IPS-18a (cell line): Measurements from ENCODE around the gene DNAI2.

ENCODE experiments used
- H3K27ac ChIP-seq: one replicate; pipeline ENCODE4 v1.5.1; 2013; ENCODE audit warnings: low read length
- H3K27me3 ChIP-seq: one replicate; pipeline ENCODE4 v1.6.1; 2013; ENCODE audit warnings: mild to moderate bottlenecking, low read length; ENCODE audit not compliant: control insufficient read depth, insufficient read depth
- H3K36me3 ChIP-seq: one replicate; pipeline ENCODE4 v1.6.1; 2013; ENCODE audit warnings: low read depth, low read length; ENCODE audit not compliant: control insufficient read depth
- H3K4me1 ChIP-seq: one replicate; pipeline ENCODE4 v1.6.1; 2013; ENCODE audit warnings: low read depth, low read length; ENCODE audit not compliant: control insufficient read depth
- H3K4me3 ChIP-seq: one replicate; pipeline ENCODE4 v1.5.1; 2013; ENCODE audit warnings: low read length
- H3K9ac ChIP-seq: one replicate; pipeline ENCODE4 v1.6.1; 2013; ENCODE audit warnings: mild to moderate bottlenecking, low read length, moderate library complexity
- H3K9me3 ChIP-seq: one replicate; pipeline ENCODE4 v1.6.1; 2013; ENCODE audit warnings: low read depth, low read length; ENCODE audit not compliant: control insufficient read depth

The DNAI2 gene

DNA sequence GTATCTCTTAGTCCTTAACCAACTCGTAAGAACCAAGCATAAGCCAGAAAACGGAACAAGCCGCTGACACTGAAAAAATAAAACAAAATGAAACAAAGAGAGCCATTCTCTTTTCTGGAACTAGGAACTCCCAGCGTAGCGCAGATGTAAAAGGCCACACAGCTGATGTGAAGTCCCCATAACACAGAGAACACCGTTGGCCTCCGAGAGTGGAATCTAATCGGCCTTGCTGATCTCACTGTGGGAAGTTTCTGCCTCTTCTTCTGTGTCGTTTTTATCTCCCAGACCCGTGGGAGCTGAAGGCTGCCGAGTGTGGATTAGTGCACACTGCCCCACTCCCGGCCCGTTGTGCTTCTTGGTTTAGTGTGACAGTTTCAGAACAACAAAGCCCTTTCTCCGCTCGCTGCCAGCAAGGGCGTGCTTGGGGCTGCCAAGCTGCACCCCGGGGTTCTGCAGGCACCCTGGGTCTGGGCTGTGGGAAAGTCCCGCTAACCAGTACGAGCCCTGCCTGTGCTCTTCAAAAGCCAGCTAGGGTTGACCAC, 38.9 kb upstream of the DNAI2 start:
- Histone ChIP-seq H3K36me3 (no peaks in the 10 kb centered on the region), H3K27ac (no peak overlapping the region), H3K9ac (no peak overlapping the region), H3K4me1 (peaks cover 5% of the 10 kb centered on the region), H3K4me3 (no peak overlapping the region), H3K9me3 (no peaks in the 10 kb centered on the region), H3K27me3 (no peaks in the 10 kb centered on the region)

DNA sequence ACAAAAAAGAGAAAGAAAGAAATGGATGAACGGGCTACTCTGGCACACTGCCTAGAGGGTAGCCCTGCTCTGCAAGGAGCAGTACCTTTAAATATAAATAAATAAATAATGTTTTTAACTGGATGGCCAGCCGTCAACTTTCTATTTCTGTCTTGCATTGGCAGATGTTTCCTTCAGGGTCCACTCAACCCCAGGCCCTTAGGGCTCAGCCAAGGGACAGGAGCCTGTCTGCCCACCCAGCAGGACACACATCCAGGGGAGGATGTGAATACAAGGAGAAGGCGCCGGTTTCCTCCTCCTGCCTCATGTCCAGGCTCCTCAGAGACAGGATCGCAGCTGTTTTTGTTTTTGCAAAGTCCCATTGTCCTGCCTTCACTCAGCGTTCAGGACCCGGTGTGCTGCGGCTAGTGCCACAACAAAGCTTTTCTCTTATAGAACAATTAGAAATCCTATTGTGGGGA, 38.1 kb upstream of the DNAI2 start:
- Histone ChIP-seq H3K27me3 (no peaks in the 10 kb centered on the region), H3K4me3 (no peak overlapping the region), H3K9me3 (no peaks in the 10 kb centered on the region), H3K9ac (no peak overlapping the region), H3K4me1 (peaks cover 9% of the 10 kb centered on the region), H3K36me3 (no peaks in the 10 kb centered on the region), H3K27ac (no peak overlapping the region)

DNA sequence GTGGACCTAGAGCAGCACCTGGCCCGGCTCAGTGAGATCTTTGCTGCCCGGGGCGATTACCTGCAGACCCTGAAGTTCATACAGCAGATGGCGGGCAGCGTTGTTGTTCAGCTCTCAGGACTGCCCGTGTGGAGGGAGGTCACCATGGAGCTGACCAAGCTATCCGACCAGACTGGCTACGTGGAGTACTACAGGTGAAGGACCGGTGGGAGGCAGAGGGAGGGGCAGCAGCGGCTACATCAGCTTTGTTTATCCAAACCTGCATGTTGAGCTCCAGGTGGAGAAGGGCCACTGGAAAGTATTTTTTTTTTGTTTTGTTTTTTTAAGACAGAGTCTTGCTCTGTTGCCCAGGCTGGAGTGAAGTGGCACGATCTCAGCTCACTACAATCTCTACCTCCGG, 36.7 kb upstream of the DNAI2 start:
- no peaks in the 10 kb centered on the region for H3K36me3 ChIP-seq
- H3K9me3 ChIP-seq, result no peaks in the 10 kb centered on the region
- H3K4me1 ChIP-seq, result peaks cover 9% of the 10 kb centered on the region
- no peaks in the 10 kb centered on the region for H3K27me3 ChIP-seq
- H3K9ac ChIP-seq, result no peak overlapping the region
- no peak overlapping the region for H3K27ac ChIP-seq
- no peak overlapping the region for H3K4me3 ChIP-seq

DNA sequence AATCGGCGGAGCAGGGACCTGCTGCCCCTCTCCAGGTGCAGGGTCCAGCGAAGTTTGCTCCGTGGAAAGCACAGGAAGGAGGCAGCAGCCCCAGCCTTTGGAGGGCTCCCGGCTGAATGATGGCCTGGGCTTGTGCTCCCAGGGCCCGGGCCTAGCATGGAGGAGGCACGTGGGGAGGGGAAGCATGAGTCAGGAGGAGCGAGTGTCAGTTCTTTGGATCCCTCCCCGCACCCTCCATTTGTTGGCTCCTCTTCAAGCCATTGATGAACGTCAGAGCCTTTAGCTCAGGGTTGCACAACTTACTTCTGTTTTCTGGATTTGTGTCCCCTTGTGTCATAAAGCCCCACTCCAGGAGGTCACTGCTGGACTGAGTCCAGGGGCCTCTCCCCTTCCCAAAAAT, 34.9 kb upstream of the DNAI2 start:
- Histone ChIP-seq H3K27me3 (no peaks in the 10 kb centered on the region), H3K9ac (no peak overlapping the region), H3K4me1 (peaks cover 9% of the 10 kb centered on the region), H3K4me3 (no peak overlapping the region), H3K27ac (no peak overlapping the region), H3K9me3 (no peaks in the 10 kb centered on the region), H3K36me3 (no peaks in the 10 kb centered on the region)

DNA sequence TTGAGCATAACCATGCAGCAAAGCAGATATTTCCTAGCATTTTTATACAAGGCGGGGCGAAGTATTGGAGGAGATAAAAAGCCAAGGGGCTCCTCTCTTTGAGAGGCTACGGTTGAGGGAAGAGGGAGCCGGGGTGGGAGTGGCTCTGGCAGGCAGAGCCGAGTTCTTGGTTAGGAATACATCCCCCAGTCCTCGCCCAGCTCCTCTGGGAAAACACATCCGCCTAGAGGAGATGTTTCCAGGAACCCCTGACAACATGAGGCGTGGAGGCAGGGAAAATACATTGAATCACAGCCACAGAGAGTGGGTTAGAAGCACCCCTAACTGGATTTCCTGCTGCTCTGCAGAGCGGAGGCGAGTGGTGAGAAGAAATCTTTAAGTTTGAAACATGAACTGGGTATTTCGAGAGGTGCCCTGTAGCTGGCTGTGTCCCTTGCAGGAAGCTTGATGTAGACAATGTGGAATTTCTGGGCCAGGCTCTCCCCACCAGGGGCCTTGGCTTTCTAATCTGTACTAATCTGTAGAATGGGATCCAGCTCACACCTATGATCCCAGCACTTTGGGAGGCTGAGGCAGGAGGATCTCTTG, 33.3 kb upstream of the DNAI2 start:
- H3K27me3 ChIP-seq, result no peaks in the 10 kb centered on the region
- H3K36me3 ChIP-seq, result no peaks in the 10 kb centered on the region

DNA sequence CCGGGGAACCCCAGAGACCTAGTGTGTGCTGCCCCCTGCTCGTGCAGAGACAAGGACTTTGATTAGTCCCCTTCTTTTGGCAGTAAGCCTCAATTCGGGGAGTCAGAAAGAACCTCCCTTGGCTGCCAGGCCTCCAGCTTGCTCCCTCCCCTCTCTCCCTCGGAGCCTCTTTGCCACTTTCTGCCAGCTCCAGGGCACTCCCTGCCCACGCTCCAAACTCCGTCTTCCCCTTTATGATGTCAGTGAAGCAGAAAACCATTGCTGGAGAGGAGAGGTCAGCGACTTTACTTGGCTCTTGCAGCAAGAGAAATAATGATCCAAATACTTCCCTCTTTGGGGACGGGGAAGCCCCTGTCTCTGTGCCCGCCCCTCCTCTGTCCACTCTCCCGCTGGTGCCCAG, 32.6 kb upstream of the DNAI2 start:
- Histone ChIP-seq H3K4me3 (no peak overlapping the region), H3K27me3 (no peaks in the 10 kb centered on the region), H3K27ac (no peak overlapping the region), H3K9me3 (no peaks in the 10 kb centered on the region), H3K9ac (no peak overlapping the region), H3K36me3 (no peaks in the 10 kb centered on the region), H3K4me1 (peaks cover 24% of the 10 kb centered on the region)

More for the DNA sequence above, 33.3 kb upstream of the DNAI2 start:
- Histone ChIP-seq H3K4me3 (no peak overlapping the region), H3K9ac (no peak overlapping the region), H3K27ac (no peak overlapping the region), H3K9me3 (no peaks in the 10 kb centered on the region), H3K4me1 (peaks cover 19% of the 10 kb centered on the region)

DNA sequence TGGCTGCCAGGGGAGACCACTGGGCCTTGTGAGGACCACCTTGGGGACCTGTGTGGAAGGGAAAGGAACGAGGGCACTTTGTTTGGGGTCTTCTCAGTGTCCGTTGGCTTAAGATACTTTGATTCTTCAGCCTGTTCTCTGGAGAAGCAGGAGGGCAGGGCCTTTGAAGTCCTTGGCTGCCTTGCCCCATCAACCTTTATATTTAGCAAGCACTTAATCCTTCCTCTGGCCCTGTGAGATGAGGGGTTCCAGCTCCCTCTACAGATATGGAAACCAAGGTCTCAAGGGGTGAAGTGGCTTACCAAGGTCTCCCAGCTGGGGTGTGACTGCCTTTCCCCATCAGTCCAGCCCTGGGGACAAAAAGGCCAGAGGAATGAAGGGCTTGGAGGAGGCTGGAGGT, 32.2 kb upstream of the DNAI2 start:
- Histone ChIP-seq H3K27ac (no peak overlapping the region), H3K9me3 (no peaks in the 10 kb centered on the region), H3K36me3 (no peaks in the 10 kb centered on the region), H3K4me1 (peaks cover 24% of the 10 kb centered on the region), H3K4me3 (no peak overlapping the region), H3K9ac (no peak overlapping the region), H3K27me3 (no peaks in the 10 kb centered on the region)

DNA sequence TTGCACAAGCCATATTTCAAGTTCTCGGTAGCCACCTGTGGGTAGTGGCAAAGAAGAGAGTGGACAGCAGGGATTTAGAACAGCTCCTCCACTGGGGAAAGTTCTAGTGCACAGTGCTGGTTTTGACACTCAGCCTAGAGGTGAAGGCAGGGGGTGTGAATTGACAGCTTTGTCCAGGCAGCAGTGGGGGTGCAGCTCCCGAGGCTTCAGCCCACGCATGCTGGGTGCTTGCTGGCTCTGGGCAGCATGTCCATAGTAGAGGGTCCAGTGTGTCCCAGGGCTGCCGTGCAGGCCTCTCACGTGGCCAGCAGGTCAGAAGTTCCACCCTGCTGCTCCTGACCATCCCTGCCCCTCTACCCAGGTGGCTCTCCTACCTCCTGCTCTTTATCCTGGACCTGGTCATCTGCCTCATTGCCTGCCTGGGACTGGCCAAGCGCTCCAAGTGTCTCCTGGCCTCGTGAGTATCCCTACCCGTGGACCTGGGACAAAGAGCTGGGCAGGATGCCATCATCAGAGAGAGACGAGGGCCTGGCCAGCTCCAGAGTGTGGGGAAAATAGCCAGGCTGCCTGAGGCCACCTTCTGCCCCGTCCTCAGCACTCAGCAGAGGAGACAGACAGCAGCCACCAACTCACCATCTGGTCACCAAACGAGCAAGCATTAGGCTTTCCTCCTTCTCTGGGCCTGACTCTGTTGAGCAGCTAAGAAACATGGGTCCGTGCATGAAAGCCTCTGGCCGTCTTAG, 30.9 kb upstream of the DNAI2 start:
- H3K4me1 ChIP-seq, result peaks cover 24% of the 10 kb centered on the region
- H3K36me3 ChIP-seq, result no peaks in the 10 kb centered on the region
- no peak overlapping the region for H3K4me3 ChIP-seq
- no peaks in the 10 kb centered on the region for H3K27me3 ChIP-seq
- no peaks in the 10 kb centered on the region for H3K9me3 ChIP-seq
- no peak overlapping the region for H3K27ac ChIP-seq
- H3K9ac ChIP-seq, result no peak overlapping the region

DNA sequence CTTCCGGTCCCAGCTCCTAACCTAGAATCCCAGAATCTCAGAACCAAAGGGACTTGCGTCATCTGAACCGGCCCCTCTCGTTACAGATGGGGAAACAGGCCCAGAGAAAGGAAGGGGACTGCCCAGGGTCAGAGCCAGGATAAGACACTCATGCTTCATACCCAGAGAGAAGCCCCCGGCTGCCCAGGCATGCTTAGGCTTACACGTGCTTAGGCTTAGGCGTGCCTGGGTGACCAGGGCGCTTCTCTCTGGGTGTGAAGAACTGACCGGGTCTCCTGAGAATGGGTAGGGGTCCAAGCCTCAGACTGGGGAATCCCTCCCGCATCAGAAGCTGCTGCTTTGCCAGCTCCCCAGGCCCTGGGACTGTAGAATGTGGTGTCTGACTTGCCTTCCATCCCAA, 29.9 kb upstream of the DNAI2 start:
- H3K9ac ChIP-seq, result no peak overlapping the region
- H3K27me3 ChIP-seq, result no peaks in the 10 kb centered on the region
- H3K4me3 ChIP-seq, result no peak overlapping the region
- peaks cover 24% of the 10 kb centered on the region for H3K4me1 ChIP-seq
- H3K36me3 ChIP-seq, result no peaks in the 10 kb centered on the region
- H3K27ac ChIP-seq, result no peak overlapping the region
- H3K9me3 ChIP-seq, result no peaks in the 10 kb centered on the region

DNA sequence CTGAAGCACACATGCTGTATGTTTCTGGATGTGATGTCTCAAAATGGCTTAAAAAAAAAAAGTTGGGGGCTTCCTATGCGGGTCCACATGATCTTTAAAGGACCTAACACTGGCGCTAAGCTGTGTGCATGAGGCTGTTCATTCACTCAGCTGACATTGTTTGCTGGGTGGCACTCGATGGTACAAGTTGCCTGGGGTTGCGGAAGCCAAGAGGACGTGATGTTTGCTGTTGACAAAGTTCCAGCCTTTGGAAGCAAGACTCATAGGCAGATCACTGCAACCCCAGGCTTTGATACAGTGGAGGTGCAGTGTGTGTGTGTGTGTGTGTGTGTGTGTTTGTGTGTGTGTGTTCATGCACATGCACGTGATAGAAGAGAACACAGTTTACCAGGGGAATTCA, 29.5 kb upstream of the DNAI2 start:
- Histone ChIP-seq H3K36me3 (no peaks in the 10 kb centered on the region), H3K27ac (no peak overlapping the region), H3K27me3 (no peaks in the 10 kb centered on the region), H3K4me1 (peaks cover 24% of the 10 kb centered on the region), H3K9ac (no peak overlapping the region), H3K9me3 (no peaks in the 10 kb centered on the region), H3K4me3 (no peak overlapping the region)

DNA sequence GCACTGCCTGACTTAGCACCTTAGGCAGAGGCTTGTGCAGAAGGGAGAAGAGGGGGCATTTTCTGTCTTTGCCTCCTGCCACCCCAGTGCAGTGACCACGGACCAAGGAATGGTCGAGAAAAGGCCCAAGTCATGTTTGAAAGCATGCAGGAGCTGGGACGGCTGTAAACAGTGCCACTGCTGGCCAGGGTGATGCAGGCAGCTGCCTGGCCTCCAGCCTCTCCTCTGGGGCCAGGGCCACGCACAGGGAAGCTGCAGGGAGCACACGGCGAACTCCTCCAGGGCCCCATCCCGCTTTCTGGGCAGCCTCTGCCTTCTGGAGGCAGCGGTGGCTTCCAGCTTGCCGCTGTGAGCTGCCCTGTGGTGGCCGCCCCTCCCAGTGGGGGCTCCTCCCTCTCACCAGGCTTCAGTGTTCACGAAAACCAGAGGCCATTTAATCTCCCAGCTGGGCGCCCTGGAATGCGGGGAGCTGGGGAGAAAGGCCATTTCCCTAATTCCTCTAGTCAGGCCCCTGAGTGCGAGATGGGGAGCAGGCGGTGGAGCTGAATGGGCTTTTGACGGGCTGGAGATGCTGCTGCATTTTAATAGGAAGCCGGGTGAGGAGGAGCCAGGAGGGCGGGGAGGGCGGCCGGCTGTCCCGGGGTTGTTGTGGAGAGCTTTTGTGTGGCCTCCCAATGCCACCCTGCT, 28.7 kb upstream of the DNAI2 start:
- H3K27ac ChIP-seq, result no peak overlapping the region
- H3K4me1 ChIP-seq, result peaks cover 17% of the 10 kb centered on the region
- H3K9ac ChIP-seq, result no peak overlapping the region
- H3K9me3 ChIP-seq, result no peaks in the 10 kb centered on the region
- H3K27me3 ChIP-seq, result no peaks in the 10 kb centered on the region
- no peak overlapping the region for H3K4me3 ChIP-seq
- H3K36me3 ChIP-seq, result no peaks in the 10 kb centered on the region
